Heart left ventricle (tissue), 13 donors: ENCODE measurements around the gene STAB1.

Experiments
- POLR2A ChIP-seq, 2 donors: fragments of 450-650 bp; IDR thresholded peaks; one replicate each; pipeline ENCODE4 v1.6.1; 2017; ENCODE audit warnings: antibody characterized with exemption in 2 of 2, mild to moderate bottlenecking in 2 of 2, moderate library complexity in 2 of 2
- TF ChIP-seq, protein P1 (sequence below), 12 donors: fragments of 200-600 bp; sonication (generic) in 4 of 12; IDR thresholded peaks; one replicate each; pipeline versions ENCODE4 v1.5.0 to v1.8.0; 2018 to 2022; ENCODE audit warnings: antibody characterized with exemption in 12 of 12, mild to moderate bottlenecking in 5 of 12
- donor health status: ischemic (EF 13 %, LVEDD 7.1; RV severe dilation, severe dysfunction).
- donor health status: DM: no; HTN: yes; CAD: no.
- donor health status: DM: no; HTN: no; CAD: no.
- donor health status: ischemic (EF 25% LVEDD 6.9; RV normal size, moderate dysfunction).
- donor health status: ischemic (EF 25% LVEDD 5.7; RV mildly dilated, moderate dysfunction).
- donor health status: ischemic (EF 35%, LVEDD 5.7; RV mildly dilated, moderate dysfunction).
- donor health status: nonischemic (EF 11% LVEDD 7.7; RV severe dilation, severe dysfunction).
- donor health status: DM: yes; HTN: yes; CAD: no.
- donor health status: PGD.
- donor health status: ischemic (EF 29% LVEDD 5.4; RV normal size, mild dysfunction).
- donor health status: nonischemic (EF 23%, LVEDD 6.1; RV moderate dilation, normal function).

- TF ChIP-seq POLR2A (IDR thresholded peaks at IDR 0.05), result no peak
- TF ChIP-seq, protein P1, sequence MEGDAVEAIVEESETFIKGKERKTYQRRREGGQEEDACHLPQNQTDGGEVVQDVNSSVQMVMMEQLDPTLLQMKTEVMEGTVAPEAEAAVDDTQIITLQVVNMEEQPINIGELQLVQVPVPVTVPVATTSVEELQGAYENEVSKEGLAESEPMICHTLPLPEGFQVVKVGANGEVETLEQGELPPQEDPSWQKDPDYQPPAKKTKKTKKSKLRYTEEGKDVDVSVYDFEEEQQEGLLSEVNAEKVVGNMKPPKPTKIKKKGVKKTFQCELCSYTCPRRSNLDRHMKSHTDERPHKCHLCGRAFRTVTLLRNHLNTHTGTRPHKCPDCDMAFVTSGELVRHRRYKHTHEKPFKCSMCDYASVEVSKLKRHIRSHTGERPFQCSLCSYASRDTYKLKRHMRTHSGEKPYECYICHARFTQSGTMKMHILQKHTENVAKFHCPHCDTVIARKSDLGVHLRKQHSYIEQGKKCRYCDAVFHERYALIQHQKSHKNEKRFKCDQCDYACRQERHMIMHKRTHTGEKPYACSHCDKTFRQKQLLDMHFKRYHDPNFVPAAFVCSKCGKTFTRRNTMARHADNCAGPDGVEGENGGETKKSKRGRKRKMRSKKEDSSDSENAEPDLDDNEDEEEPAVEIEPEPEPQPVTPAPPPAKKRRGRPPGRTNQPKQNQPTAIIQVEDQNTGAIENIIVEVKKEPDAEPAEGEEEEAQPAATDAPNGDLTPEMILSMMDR (IDR thresholded peaks at IDR 0.05), result no peak
Measured at GRCh38 chr3:52494445-52494844, 693 bp upstream of the STAB1 start.
